Panc1 (cell line): ENCODE measurements around the gene NOTCH4. TPM values are rescaled to one million over a fixed set of nuclear protein-coding genes. Genes with fewer than 3 reads are reported as not detected.

Source experiments
- ATAC-seq: fragments of 200-7000 bp; cut with Tn5 transposase; 2 replicates; pipeline ENCODE4 v1.9.1; 2020; ENCODE audit warnings: mild to moderate bottlenecking, moderate library complexity
- BruUV-seq: library from RNA; stranded (reverse); fragments of 400-500 nt; replicated peaks from 2 replicates; lab custom pipeline; 2021; lab: Mats Ljungman, UMichigan
- CTCF ChIA-PET: fragments of 300-600 bp; sonication (Branson Sonifier 250); formaldehyde crosslinking; loops from one replicate; lab custom pipeline; 2022; ENCODE audit warnings: antibody characterized with exemption; lab: Charles Lee
- POLR2A ChIA-PET: fragments of 300-600 bp; sonication (Branson Sonifier 250); formaldehyde crosslinking; loops from one replicate; lab custom pipeline; 2022; ENCODE audit warnings: antibody characterized with exemption; lab: Charles Lee
- DNase-seq: peaks from one replicate; pipeline ENCODE4 v3.0.0-alpha.2; 2010; ENCODE audit warnings: low read depth, low spot score
- H3K27ac ChIP-seq: 2 replicates; pipeline ENCODE4 v1.5.1; 2011; ENCODE audit warnings: mild to moderate bottlenecking, low read length, inconsistent platforms
- H3K27me3 ChIP-seq: fragments of 200-500 bp; sonication (Bioruptor generic); 2 replicates; pipeline ENCODE4 v1.6.0; 2014; ENCODE audit warnings: low read length, inconsistent platforms; ENCODE audit not compliant: control insufficient read depth, insufficient read depth
- H3K36me3 ChIP-seq: fragments of 200-500 bp; sonication (Bioruptor generic); 2 replicates; pipeline ENCODE4 v1.5.1; 2014; ENCODE audit warnings: inconsistent platforms, mild to moderate bottlenecking, low read length, moderate library complexity; ENCODE audit not compliant: control insufficient read depth, insufficient read depth
- H3K4me1 ChIP-seq: 2 replicates; pipeline ENCODE4 v1.5.1; 2011; ENCODE audit warnings: inconsistent platforms, mild to moderate bottlenecking, low read length, moderate library complexity; ENCODE audit not compliant: control insufficient read depth, insufficient read depth
- H3K4me3 ChIP-seq, 2 experiments: 2 replicates each; pipeline ENCODE4 v1.5.1; 2011 to 2012; ENCODE audit warnings: low read depth in 2 of 2, low read length in 2 of 2, mild to moderate bottlenecking in 2 of 2, inconsistent platforms in 1 of 2, moderate library complexity in 1 of 2
- H3K9me3 ChIP-seq: fragments of 200-500 bp; sonication (Bioruptor generic); 2 replicates; pipeline ENCODE4 v1.5.1; 2014; ENCODE audit warnings: low read depth, mild to moderate bottlenecking, inconsistent platforms, low read length, moderate library complexity; ENCODE audit not compliant: control insufficient read depth, insufficient read depth
- CTCF ChIP-seq: fragments of 450-650 bp; IDR thresholded peaks from 2 replicates; pipeline ENCODE4 v1.5.1; 2017; ENCODE audit warnings: mild to moderate bottlenecking
- POLR2AphosphoS5 ChIP-seq: IDR thresholded peaks from 2 replicates; pipeline ENCODE4 v1.6.1; 2012; ENCODE audit warnings: mild to moderate bottlenecking, low read depth, low read length, moderate library complexity
- REST ChIP-seq, 2 experiments: IDR thresholded peaks; 2 replicates each; pipeline ENCODE4 v1.6.1; 2011 to 2012; ENCODE audit warnings: low read depth in 2 of 2, control low read depth in 1 of 2, low read length in 1 of 2, mild to moderate bottlenecking in 1 of 2, moderate library complexity in 1 of 2; ENCODE audit not compliant: insufficient read depth in 1 of 2
- SIN3A ChIP-seq: IDR thresholded peaks from 2 replicates; pipeline ENCODE4 v1.6.1; 2012; ENCODE audit warnings: low read depth, mild to moderate bottlenecking, low read length, moderate library complexity, borderline replicate concordance; ENCODE audit not compliant: insufficient read depth
- TCF7L2 ChIP-seq: IDR thresholded peaks from 2 replicates; pipeline ENCODE4 v1.6.1; 2011; ENCODE audit warnings: mild to moderate bottlenecking, low read depth, low read length, inconsistent platforms
- in situ Hi-C: cut with HindIII; loops from 2 replicates; pipeline ENCODE4 v1.10.0; 2016; ENCODE audit warnings: low sequenced_read_pairs, low pct_unique_long_range_greater_than_20kb
- intact Hi-C: fragments of 100-400 bp; cut with micrococcal nuclease; formaldehyde crosslinking; loops from one replicate; pipeline ENCODE4 v1.10.0; 2022; ENCODE audit not compliant: unreplicated experiment
- total RNA-seq: library from RNA; stranded (reverse); gene quantifications from one replicate; pipeline ENCODE4 v1.2.1, GENCODE V29; 2021; ENCODE audit not compliant: unreplicated experiment

The NOTCH4 gene
- total RNA-seq, 1 experiment from 2014 or later: 2.0 TPM

- Histone ChIP-seq H3K9me3 (no peaks in the 10 kb centered on the region), H3K27me3 (no peaks in the 10 kb centered on the region), H3K36me3 (no peaks in the 10 kb centered on the region), H3K4me1 (no peaks in the 10 kb centered on the region), H3K27ac (no peak overlapping the region), H3K4me3 (no peak overlapping the region)
- ChIA-PET POLR2A (no interaction called here), CTCF (interaction anchor here (0.7 kb wide), 1 partner anchor 12 kb away, joined by 4 read pairs; no protein-coding TSS in a partner anchor)
- no TSS peak for BruUV-seq
- no peak for ATAC-seq
- no peak for DNase-seq
- in situ Hi-C loops (no loop called here), intact Hi-C loops (no loop called here)
- no peak for TF ChIP-seq SIN3A
Measured at GRCh38 chr6:32215617-32216016, 8.2 kb downstream of the NOTCH4 start.

- intact Hi-C loops: no loop called here
- no peak for ATAC-seq
Measured at GRCh38 chr6:32214126-32214525, 9.7 kb downstream of the NOTCH4 start.

More at GRCh38 chr6:32214126-32214525, 9.7 kb downstream of the NOTCH4 start:
- H3K27me3 ChIP-seq: no peaks in the 10 kb centered on the region
- H3K9me3 ChIP-seq: no peaks in the 10 kb centered on the region
- in situ Hi-C loops: no loop called here
- ChIA-PET POLR2A (no interaction called here), CTCF (no interaction called here)
- no peaks in the 10 kb centered on the region for H3K4me1 ChIP-seq
- TF ChIP-seq POLR2AphosphoS5: no peak
- TF ChIP-seq REST (IDR thresholded peaks at IDR 0.05; ENCODE audit: insufficient read depth in 1 of 2, low read depth in 2 of 2, low read length in 1 of 2): no peak
- TF ChIP-seq TCF7L2: no peak
- TF ChIP-seq CTCF: no peak
- no peak for TF ChIP-seq SIN3A
- H3K27ac ChIP-seq: no peak overlapping the region
- H3K4me3 ChIP-seq: no peak overlapping the region
- no TSS peak for BruUV-seq
- H3K36me3 ChIP-seq: no peaks in the 10 kb centered on the region
- no peak for DNase-seq
